BLaER1 (cell line): Measurements from ENCODE around the gene ZNF316.

ENCODE experiments used
- H3K27ac ChIP-seq: shearing (Covaris generic); formaldehyde crosslinking; 2 replicates; pipeline ENCODE4 v1.8.1; 2022
- H3K27me3 ChIP-seq: shearing (Covaris generic); formaldehyde crosslinking; 2 replicates; pipeline ENCODE4 v1.8.1; 2022
- H3K36me3 ChIP-seq: shearing (Covaris generic); formaldehyde crosslinking; 2 replicates; pipeline ENCODE4 v1.8.1; 2022
- H3K4me1 ChIP-seq: shearing (Covaris generic); formaldehyde crosslinking; 2 replicates; pipeline ENCODE4 v1.8.1; 2022
- H3K4me2 ChIP-seq: shearing (Covaris generic); formaldehyde crosslinking; 2 replicates; pipeline ENCODE4 v1.8.1; 2022
- H3K4me3 ChIP-seq: shearing (Covaris generic); formaldehyde crosslinking; 2 replicates; pipeline ENCODE4 v1.8.1; 2022
- H3K9ac ChIP-seq: shearing (Covaris generic); formaldehyde crosslinking; 2 replicates; pipeline ENCODE4 v1.8.1; 2022
- H3K9me3 ChIP-seq: shearing (Covaris generic); formaldehyde crosslinking; 2 replicates; pipeline ENCODE4 v1.8.1; 2022
- H4K20me1 ChIP-seq: shearing (Covaris generic); formaldehyde crosslinking; 2 replicates; pipeline ENCODE4 v1.8.1; 2022
- Cebpa-rat ChIP-seq: shearing (Covaris generic); IDR thresholded peaks from 2 replicates; pipeline ENCODE4 v1.8.1; 2022

ZNF316 gene

DNA sequence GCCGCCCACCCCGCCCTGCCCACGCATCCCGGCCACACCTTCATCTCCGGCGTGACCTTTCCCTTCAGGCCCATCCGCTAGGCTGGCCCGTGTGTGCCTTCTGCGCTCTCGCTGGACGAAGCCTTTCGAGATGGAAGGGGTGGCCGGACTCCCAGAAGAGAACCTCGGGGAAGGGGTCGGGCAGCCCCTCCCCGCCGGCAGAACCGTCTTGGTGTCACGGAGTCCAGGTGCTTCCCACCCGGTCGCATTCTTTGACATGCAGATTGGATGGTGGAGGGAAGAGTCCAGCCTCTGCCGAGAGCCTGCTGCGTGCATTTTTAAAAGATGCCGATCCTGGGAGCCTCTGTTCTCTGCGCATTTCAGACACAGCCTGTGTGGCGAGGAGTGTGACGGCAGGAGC is 29.0 kb upstream of the ZNF316 start:
- Histone ChIP-seq H4K20me1 (peaks cover 52% of the 10 kb centered on the region), H3K4me1 (peaks cover 11% of the 10 kb centered on the region), H3K4me2 (no peak overlapping the region), H3K36me3 (peaks cover 74% of the 10 kb centered on the region), H3K9ac (no peak overlapping the region), H3K4me3 (no peak overlapping the region), H3K27ac (no peak overlapping the region), H3K27me3 (peaks cover 7% of the 10 kb centered on the region; the same call in 1 of the 2 replicates), H3K9me3 (no peaks in the 10 kb centered on the region)
- no peak for TF ChIP-seq Cebpa-rat

DNA sequence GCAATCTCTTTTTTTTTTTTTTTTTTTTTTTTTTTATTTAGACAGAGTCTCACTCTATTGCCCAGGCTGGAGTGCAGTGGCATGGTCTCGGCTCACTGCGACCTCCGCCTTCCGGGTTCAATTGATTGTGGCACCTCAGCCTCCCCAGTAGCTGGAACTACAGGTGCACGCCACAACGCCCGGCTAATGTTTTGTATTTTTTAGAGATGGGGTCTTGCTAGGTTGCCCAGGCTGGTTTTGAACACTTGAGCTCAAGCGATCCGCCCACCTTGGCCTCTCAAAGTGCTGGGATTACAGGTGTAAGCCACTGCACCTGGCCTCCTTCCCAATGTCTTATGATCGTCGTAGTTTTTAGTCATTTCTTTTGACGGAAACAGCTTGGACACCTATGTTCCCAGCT is 28.3 kb upstream of the ZNF316 start:
- TF ChIP-seq Cebpa-rat: no peak
- no peak overlapping the region for H3K9ac ChIP-seq
- H3K4me2 ChIP-seq: no peak overlapping the region
- H3K36me3 ChIP-seq: peaks cover 67% of the 10 kb centered on the region
- no peaks in the 10 kb centered on the region for H3K9me3 ChIP-seq
- no peak overlapping the region for H3K27ac ChIP-seq
- peaks cover 53% of the 10 kb centered on the region for H4K20me1 ChIP-seq
- H3K27me3 ChIP-seq: peaks cover 13% of the 10 kb centered on the region
- H3K4me1 ChIP-seq: peaks cover 11% of the 10 kb centered on the region
- no peak overlapping the region for H3K4me3 ChIP-seq

- Histone ChIP-seq H3K27me3 (peaks cover 51% of the 10 kb centered on the region), H4K20me1 (peaks cover 50% of the 10 kb centered on the region)
Observed at GRCh38 chr7:6612819-6613218, 24.3 kb upstream of the ZNF316 start.

GRCh38 chr7:6613706-6614105 is 23.4 kb upstream of the ZNF316 start:
- Histone ChIP-seq H3K27me3 (peaks cover 60% of the 10 kb centered on the region), H3K36me3 (peaks cover 20% of the 10 kb centered on the region), H3K4me3 (no peak overlapping the region), H3K9ac (no peak overlapping the region), H3K4me1 (peaks cover 23% of the 10 kb centered on the region), H4K20me1 (peaks cover 43% of the 10 kb centered on the region), H3K9me3 (no peaks in the 10 kb centered on the region), H3K4me2 (no peak overlapping the region), H3K27ac (no peak overlapping the region)
- TF ChIP-seq Cebpa-rat: no peak

More at GRCh38 chr7:6612819-6613218, 24.3 kb upstream of the ZNF316 start:
- Histone ChIP-seq H3K4me2 (no peak overlapping the region), H3K4me3 (no peak overlapping the region), H3K36me3 (peaks cover 28% of the 10 kb centered on the region), H3K9me3 (no peaks in the 10 kb centered on the region), H3K27ac (no peak overlapping the region), H3K9ac (no peak overlapping the region), H3K4me1 (peaks cover 23% of the 10 kb centered on the region)
- TF ChIP-seq Cebpa-rat: no peak

GRCh38 chr7:6614953-6615722 is 22.0 kb upstream of the ZNF316 start, which contains the start of gene ZNF853:
Gene ZNF853, plus strand, starts transcription at chr7:6615610. Its CDS starts 565 bp downstream, at chr7:6616175.
- H3K4me2 ChIP-seq: peak within 1 kb of the TSS; percentile 91

DNA sequence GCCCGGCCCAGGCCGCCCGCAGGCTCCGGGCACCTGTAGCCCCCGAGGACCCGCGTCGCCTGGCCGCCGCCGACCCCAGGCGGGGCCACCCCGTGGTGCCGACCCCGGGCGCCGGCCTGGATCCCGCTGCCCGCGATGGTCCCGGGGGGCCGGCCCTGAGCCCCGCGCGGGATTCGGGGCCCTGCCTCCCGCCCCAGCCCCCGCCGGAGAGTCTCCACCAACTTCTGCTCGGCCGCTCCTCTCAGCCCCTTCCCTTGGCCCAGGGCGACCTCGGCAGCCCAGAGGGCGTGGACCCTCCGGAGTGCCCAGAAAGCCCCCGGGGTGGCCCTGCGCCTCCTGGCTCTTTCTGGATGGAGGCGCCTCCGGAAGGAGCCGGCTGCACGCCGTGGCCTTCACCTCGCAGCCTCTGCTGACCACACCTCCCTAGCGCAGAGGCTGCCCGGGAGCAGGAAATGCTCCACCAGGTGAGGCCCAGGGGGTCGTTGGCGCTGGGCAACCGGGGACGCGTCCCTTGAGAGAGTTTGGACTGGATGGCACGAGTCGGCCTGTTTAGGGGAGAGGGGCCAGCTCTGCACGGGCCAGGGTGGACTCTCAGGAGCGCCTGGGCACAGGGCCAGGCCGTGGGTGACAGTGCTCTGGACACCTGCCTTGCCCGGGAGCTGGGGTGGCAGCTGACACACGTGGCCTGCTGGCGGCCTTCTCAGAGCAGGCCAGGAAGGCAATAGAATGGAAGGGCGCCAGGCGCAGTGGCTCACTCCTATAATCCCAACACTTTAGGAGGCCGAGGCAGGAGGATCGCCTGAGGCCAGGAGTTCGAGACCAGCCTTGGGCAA is 21.2 kb upstream of the ZNF316 start:
- Histone ChIP-seq H3K36me3 (0 out of 2 replicates have a peak, but pooled peaks cover 2% of the 10 kb centered on the region), H3K4me1 (peaks cover 27% of the 10 kb centered on the region), H3K27ac (no peak overlapping the region), H3K9ac (peak overlapping the region; percentile 57; the same call in 1 of the 2 replicates), H3K4me3 (peak overlapping the region; percentile 67), H3K4me2 (peak overlapping the region; percentile 87), H3K27me3 (peaks cover 61% of the 10 kb centered on the region), H3K9me3 (no peaks in the 10 kb centered on the region), H4K20me1 (peaks cover 30% of the 10 kb centered on the region)
- TF ChIP-seq Cebpa-rat: no peak

More at GRCh38 chr7:6614953-6615722, 22.0 kb upstream of the ZNF316 start, which contains the start of gene ZNF853:
- Histone ChIP-seq H3K27me3 (peaks cover 61% of the 10 kb centered on the region), H3K36me3 (peaks cover 6% of the 10 kb centered on the region; the same call in 1 of the 2 replicates), H3K9me3 (no peaks in the 10 kb centered on the region), H3K9ac (peak within 1 kb of the TSS; percentile 57; the same call in 1 of the 2 replicates), H3K27ac (no peak within 1 kb of the TSS), H3K4me3 (peak within 1 kb of the TSS; percentile 67), H4K20me1 (peaks cover 36% of the 10 kb centered on the region), H3K4me1 (peaks cover 23% of the 10 kb centered on the region)
- no peak for TF ChIP-seq Cebpa-rat

GRCh38 chr7:6616854-6617643 is 20.1 kb upstream of the ZNF316 start:
- Histone ChIP-seq H3K4me1 (peaks cover 28% of the 10 kb centered on the region), H3K27ac (no peak overlapping the region), H4K20me1 (peaks cover 30% of the 10 kb centered on the region), H3K27me3 (peaks cover 61% of the 10 kb centered on the region), H3K36me3 (no peaks in the 10 kb centered on the region), H3K4me3 (no peak overlapping the region), H3K4me2 (no peak overlapping the region; the same call in 1 of the 2 replicates), H3K9me3 (no peaks in the 10 kb centered on the region), H3K9ac (no peak overlapping the region)
- no peak for TF ChIP-seq Cebpa-rat

DNA sequence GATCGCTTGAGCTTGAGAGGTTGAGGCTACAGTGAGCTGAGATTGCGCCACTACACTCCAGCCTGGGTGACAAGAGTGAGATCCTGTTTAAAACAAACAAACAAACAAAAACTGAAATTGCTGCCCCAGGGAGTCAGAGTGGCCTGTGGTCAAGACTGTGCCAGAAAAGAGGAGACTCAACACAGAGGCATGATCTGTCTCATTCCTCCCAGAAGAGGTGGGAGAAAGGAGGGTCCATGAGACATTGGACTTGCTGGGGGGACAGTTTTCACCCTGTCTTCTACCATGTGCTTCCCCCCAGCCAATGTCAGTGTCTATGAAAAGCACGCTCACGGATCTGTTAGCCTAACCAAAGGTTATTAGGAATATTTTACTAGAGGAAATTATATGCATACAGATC is 18.5 kb upstream of the ZNF316 start:
- peaks cover 29% of the 10 kb centered on the region for H3K4me1 ChIP-seq
- H4K20me1 ChIP-seq: peaks cover 28% of the 10 kb centered on the region
- no peak overlapping the region for H3K4me2 ChIP-seq
- H3K4me3 ChIP-seq: no peak overlapping the region
- no peak for TF ChIP-seq Cebpa-rat
- H3K27ac ChIP-seq: no peak overlapping the region
- no peaks in the 10 kb centered on the region for H3K9me3 ChIP-seq
- peaks cover 50% of the 10 kb centered on the region for H3K27me3 ChIP-seq
- no peaks in the 10 kb centered on the region for H3K36me3 ChIP-seq
- H3K9ac ChIP-seq: no peak overlapping the region

DNA sequence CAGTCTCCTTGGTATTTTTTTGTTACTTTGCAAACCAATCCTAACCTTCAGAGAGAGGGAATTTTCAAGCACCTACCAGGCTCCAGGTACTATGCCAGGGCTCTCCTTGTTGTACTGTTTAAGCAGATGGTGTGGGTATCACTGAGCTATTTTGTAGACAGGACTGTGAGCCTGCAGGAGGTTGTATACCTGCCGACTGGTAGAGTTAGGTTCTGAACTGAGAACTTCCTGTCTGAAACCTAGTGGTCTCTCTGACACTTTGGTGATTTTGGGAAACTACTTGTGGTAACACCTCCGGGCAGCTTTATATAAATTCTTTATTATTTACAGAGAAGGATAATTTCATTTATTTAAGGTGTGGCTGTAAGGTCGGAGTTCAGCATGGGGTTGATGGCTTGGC is 17.2 kb upstream of the ZNF316 start:
- no peak overlapping the region for H3K27ac ChIP-seq
- peaks cover 16% of the 10 kb centered on the region for H4K20me1 ChIP-seq
- TF ChIP-seq Cebpa-rat: no peak
- H3K9ac ChIP-seq: no peak overlapping the region
- peaks cover 37% of the 10 kb centered on the region for H3K4me1 ChIP-seq
- H3K9me3 ChIP-seq: no peaks in the 10 kb centered on the region
- peaks cover 37% of the 10 kb centered on the region for H3K27me3 ChIP-seq
- no peaks in the 10 kb centered on the region for H3K36me3 ChIP-seq
- H3K4me2 ChIP-seq: no peak overlapping the region
- H3K4me3 ChIP-seq: no peak overlapping the region
